DOHH2 (cell line): ENCODE results near the gene RAB6B.

Experiments used
- CTCF ChIP-seq: fragments of 200-600 bp; sonication (generic); IDR thresholded peaks from one replicate; pipeline ENCODE4 v1.5.1; 2014; ENCODE audit warnings: antibody characterized with exemption, mild to moderate bottlenecking, low read depth, low read length; ENCODE audit not compliant: poor library complexity, severe bottlenecking
- EZH2phosphoT487 ChIP-seq: fragments of 200-600 bp; sonication (generic); IDR thresholded peaks from 2 replicates; pipeline ENCODE4 v1.6.1; 2017; ENCODE audit warnings: borderline replicate concordance, mild to moderate bottlenecking, antibody characterized with exemption, low read length, moderate library complexity, mixed read lengths

GRCh38 chr3:133833267-133833666, 62.4 kb downstream of the RAB6B start:
- TF ChIP-seq CTCF (no peak), EZH2phosphoT487 (no peak)
